ENCODE results near the gene TRABD2B.

The TRABD2B gene

GRCh38 chr1:47788761-47789160 lies 208.4 kb downstream of the TRABD2B start:
- DNase-seq, result no peak

DNA sequence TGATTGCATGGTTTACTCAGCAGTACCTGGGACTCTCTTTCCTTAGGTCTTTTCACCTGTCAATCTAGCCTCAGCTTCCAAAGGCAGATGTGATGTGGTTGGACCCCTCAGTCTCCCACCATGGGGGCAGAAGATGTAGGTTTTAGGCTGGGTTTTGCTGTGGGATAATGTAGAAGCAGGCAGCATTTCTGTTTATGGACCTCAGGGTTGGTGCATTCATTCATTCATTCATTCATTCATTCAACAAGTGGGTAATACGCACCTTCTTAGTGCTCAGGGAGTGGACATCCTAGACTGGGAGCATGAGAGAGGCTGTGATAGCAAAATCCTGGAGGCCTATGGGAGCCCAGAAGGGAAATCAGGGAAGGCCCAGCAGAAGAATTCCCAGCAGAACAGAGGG lies 209.6 kb downstream of the TRABD2B start:
- DNase-seq, result no peak

GRCh38 chr1:47786316-47786715 lies 210.9 kb downstream of the TRABD2B start:
- no peak for DNase-seq

- DNase-seq, result no peak
These were observed 211.5 kb downstream of the TRABD2B start for GRCh38 chr1:47785561-47786271.

DNA sequence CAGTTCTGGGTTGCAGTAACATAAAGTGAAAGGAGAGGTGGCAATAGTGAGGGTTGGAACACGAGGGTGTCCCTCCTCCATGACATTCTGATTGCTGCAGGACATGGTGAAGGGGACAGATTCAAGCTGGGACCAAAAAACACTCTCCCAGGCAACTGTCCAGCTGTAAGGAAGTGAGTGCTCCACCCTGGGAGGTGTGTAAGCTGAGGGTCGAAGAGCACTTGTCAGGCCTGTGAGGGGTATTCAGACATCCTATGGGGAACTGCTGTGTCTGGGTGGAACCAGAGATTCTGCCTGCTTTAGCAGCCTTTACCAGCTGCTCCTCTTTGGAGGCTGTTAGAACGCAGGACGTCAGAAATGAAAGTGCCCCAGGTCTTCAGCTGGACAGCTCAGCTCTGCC lies 212.1 kb downstream of the TRABD2B start:
- no peak for DNase-seq

GRCh38 chr1:47784497-47784822 lies 212.7 kb downstream of the TRABD2B start:
- DNase-seq, result no peak

DNA sequence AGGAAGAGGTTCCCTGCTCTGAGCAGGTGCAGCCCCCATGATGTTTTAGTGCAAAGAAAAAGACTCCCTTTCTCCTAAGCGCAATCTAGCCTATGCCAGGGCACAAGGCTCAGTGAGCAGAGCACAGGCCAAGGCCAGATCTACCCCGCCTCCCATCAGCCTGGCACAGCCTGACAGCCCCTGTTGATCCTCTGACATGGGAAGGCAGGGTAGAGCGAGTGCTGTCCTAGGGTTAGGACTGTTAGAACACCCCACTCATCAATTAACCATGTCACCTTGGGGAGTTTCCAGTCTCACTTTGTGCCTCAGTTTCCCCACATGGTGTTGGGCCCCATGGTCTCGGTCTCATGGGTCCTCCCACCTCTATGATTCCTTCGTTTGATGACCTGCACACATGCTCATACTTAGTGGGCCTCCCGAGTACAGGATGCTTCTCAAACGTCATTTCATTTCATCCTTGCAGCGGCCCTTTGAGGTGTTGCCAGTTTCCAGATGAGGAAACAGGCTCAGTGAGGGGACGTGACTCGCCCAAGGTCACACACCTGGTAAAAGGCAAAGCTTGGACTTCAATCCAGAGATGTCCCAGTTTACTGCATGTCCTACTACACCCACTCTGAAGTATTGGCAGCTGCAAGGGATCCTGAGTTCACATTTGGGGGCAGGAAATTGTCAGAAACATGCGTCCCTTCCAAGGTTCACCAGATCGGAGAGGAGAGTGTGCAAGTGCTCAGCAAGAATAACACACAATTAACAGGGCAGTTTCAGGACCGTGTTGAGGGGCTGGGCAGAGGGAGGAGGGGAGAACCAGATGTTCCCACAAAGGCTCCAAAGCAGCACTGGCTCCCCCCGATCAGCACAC lies 213.3 kb downstream of the TRABD2B start:
- no peak for DNase-seq

DNA sequence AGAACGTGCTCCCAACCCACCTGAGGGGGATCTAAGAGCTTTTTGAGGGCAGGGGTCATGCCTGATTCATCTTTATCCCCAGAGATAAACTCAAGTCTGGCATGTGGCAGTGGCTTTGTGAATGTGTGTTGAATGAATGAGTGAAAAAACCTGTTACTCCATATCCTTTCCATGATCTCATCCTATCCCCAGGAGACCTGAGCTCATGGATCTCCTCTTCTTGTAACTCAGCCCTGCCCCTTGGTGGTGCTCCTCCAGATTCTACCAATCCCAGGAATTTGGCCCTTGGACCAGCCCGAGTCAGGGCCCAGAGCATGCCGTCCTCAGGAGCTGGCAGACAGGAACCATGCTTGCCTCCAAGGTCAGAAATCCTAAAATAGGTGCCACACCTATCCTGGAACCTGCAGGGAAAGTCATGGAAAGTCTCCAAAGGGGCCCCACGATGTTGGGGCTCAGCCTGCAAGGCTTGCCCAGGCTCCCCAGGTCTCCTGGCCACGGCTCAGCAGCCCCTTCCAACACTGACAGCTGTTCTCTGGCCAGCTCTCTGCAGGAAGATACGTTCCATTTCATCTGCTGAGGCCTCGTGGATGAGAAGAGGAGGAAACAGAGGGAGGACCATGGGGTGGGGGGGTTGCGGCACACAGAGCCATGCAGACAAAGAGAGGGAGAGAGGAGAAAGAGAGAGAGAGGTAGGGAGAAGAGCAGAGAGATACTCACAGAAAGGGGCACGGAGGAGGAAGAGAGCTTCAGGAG lies 214.6 kb downstream of the TRABD2B start:
- DNase-seq, result no peak

DNA sequence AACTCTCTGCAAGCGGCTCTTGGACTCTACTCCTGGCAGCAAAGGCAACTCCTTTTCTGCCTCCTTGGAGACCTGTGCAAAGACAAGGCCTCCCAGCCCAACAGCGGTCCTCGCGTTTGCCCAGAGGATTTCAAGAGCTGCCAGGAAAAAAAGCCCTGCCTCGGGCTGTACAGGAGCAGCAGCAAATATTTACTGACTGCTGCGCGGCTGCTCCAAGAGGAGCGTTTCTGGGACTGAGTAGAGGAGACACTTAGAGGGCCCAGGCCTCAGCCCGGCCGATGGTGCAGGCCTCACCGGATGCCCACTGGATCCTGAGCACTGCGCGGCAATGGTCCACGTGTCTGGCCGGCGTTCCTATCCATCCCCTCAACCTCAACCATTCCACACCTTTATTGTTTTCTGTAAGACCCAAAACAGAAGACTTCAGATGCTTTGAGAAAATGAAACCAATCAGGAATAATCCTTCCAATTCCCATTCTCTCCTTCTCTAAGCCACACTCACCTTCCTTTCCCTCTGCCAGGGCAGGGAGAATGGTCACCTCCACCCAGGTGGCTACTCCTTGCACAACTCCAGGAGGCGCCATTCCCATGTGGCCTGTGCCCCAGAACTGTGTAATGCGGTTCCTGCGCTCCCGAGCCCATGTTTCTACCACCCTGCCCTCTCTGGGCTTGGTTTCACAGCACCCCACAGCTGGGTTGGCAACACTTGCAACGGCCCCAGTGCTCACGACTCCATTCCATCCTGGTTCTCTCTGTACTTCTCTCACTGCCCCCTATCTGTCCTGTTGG lies 215.8 kb downstream of the TRABD2B start:
- DNase-seq, result no peak

GRCh38 chr1:47780469-47780995 lies 216.7 kb downstream of the TRABD2B start:
- no peak for DNase-seq

- no peak for DNase-seq
These were observed 217.6 kb downstream of the TRABD2B start for GRCh38 chr1:47779613-47780012.

- no peak for DNase-seq
These were observed 218.9 kb downstream of the TRABD2B start for GRCh38 chr1:47778280-47778679.

DNA sequence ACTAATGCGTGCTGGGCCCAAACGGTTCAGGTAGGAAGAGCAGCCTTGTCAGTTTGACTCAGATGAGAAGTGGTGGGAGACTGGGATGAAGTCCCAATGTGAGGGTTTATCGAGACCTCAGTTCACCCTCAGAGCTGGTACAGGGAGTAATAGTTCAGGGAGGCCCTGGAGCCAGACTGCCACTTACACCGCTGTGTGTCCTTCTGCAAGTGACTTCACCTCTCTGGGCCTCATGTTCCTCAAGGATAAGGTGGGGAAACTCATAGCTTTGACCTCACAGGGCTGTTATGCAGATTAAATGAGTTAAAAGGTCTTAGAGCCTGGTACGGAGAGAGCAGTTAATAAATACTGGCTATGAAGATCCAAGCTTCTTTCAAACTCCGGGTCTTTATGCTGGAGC lies 219.9 kb downstream of the TRABD2B start:
- no peak for DNase-seq

- no peak for DNase-seq
These were observed 220.5 kb downstream of the TRABD2B start for GRCh38 chr1:47776667-47777131.

- no peak for DNase-seq
These were observed 222.0 kb downstream of the TRABD2B start for GRCh38 chr1:47774986-47775834.

DNA sequence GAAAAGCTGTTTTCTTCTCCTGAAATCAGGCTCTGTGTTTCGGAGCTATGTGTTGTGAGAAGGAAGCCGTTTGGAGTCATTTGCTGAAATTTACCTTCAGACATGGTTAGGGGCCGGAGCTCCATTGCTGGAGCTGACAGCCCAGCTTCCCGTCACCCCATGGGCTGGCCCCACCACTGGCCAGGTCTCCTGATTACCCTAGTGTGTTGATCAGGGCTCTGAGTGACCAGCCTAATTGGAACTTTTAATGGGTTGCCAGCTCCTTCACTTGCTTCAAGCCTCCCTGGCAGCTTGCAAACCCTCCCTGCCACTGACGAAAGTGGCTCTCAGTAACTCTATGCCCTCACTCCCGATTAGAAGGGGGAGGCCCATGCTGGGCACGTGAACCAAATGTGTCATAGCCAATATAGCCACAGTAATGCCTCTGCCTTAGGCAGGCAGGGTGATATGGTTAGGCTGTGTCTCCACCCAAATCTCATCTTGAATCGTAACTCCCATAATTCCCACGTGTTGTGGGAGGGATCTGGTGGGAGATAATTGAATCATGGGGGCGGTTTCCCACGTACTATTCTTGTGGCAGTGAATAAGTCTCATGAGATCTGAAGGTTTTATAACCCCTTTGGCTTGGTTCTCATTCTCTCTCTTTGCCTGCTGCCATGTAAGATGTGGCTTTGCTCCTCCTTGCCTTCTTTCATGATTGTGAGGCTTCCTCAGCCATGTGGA lies 224.1 kb downstream of the TRABD2B start:
- DNase-seq, result no peak

DNA sequence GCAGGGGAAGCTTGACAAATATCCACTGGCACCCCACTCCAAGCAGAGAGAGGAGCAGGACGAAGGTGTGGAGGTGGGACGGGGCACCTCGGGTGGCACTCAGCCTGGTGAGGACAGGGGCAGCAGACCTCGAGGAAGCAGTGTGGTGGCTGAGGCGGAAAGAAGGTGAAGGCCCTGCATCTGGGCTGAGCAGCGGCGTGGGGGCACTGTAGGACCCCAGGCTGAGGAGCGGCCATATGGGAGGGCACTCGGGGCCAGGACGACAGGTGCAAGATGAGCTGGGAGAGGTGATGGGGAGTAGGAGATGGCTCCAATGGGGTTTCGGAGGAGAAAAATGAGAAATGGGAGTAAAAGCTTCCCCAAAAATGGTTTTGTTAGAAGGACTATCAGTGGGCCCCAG lies 224.9 kb downstream of the TRABD2B start:
- DNase-seq, result no peak

DNA sequence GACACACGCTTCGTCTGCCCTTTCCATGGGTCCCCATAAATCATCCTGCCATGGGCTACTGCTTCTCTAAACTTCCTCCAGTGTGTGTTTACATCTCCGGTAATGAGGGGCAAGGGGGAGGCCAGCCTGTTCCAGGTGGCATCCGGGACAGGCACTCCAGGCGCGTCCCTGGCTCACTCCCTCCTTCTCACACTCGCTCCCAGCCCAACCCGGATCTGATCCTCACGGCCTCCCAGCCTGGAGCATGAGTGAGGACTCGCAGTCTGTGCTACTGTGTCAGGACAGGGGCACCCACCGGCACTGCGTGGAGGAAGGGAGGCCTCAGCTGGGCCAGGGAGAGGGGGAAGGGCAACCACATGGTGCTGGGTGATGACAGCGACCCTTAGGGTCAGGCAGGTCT lies 225.4 kb downstream of the TRABD2B start:
- no peak for DNase-seq

GRCh38 chr1:47769983-47770382 lies 227.2 kb downstream of the TRABD2B start:
- DNase-seq, result no peak

- DNase-seq, result no peak
These were observed 227.9 kb downstream of the TRABD2B start for GRCh38 chr1:47769295-47769694.

DNA sequence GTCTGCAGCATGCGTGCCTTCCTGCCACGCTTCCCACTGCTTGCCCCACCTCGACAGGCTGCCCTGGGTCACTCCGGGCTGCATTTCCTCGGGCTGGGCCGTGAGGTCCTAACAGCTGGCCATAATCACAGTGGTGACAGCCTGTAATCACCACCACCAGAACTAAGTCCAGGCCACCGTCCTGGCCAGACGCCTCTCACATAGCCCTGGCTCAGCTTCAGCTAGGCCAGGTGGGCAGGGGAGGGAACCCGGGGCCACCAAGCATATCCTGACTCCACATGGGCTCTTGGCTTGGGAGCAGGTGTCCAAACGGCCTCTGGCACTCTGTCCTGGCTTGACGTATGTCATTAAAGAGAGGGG lies 229.5 kb downstream of the TRABD2B start:
- DNase-seq, result no peak
